ENCODE results near the gene IER2. TPM values are rescaled to one million over a fixed set of nuclear protein-coding genes. Genes with fewer than 3 reads are reported as not detected.

IER2 gene
- total RNA-seq, 1 experiment from 2014 or later = 247 TPM

DNA sequence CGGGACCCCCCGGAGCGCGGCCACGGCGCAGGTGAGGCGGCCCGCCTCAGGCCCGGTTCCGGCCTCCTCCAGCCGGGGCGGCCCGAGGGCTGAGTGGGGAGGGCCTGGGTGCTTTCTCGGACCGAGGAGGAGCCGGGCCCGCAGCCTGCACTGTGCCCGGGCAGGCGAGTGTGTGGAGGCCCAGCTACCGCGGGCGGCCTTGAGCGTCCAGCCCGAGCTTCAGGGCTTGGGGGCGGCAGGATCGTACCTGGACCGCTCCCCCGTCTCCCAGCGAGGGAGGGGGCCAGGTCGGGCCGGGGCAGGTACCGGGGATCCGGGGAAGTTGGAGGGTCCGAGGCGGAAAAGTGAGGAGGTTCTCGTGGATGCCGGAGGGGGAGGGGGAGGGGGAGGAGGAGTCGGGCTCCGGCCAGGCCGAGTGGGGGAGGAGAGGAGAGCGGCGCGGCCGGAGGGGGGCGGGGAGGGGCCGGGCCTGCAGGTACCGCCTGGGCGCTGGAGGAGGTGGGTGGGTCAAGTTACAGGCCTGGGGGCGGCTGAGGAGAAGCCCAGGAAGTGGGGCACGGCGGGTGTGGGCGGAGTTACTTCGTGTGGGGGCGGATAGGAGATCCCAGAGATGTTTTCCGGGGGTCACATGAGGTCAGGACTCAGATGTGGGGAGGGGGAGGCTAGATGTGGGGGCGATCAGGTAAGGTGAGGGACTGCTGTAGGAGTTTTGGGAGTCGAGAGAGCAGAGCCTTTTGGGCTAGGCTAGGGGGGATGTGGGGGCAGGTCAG is 31.6 kb upstream of the IER2 start:
- ChIA-PET CTCF (interaction anchor here (1.0 to 2.2 kb wide), 8 partner anchors 17 to 153 kb away, joined by 3 to 9 read pairs (median 4); no protein-coding TSS in a partner anchor), POLR2A (interaction anchor here (0.8 to 1.8 kb wide), 4 partner anchors 34 to 153 kb away, joined by 3 to 16 read pairs (median 5); no protein-coding TSS in a partner anchor)
- BruUV-seq (replicated peaks) = no TSS peak

DNA sequence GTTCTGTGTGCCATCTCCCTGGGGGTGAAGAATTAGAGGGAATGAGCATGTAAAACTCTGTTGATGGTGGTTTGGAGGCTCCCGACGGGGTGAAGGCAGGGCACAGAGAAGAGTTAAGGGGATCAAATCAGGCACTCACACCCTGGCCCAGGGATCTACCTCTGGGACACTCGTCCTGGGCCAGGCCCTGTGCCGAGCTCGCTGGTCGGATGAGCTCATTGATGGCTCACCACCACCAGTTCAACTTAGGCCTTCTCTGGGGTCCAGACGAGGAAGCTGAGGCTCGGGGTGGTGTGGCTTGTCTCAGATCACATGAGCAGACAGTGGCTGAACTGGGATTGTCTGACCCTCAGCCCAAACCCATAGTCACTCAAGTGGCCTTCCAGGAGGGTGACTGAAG is 30.6 kb upstream of the IER2 start:
- peak overlapping the region; percentile 89 for H3K4me2 ChIP-seq (ENCODE audit: low read length)
- H3K9ac ChIP-seq (ENCODE audit: low read length) = peak overlapping the region; percentile 99
- ChIA-PET CTCF (interaction anchor here (1.0 to 2.0 kb wide), 2 partner anchors 36 to 154 kb away, joined by 3 to 5 read pairs; no protein-coding TSS in a partner anchor), POLR2A (interaction anchor here (0.5 kb wide), 1 partner anchor 100 kb away, joined by 3 read pairs; no protein-coding TSS in a partner anchor), RAD21 (ENCODE audit: low non-redundant PET in 1 of 2, low total read pairs in 2 of 2, uncharacterized antibody in 2 of 2, unreplicated experiment in 2 of 2) (no interaction called here)
- H3K36me3 ChIP-seq (ENCODE audit: control insufficient read depth in 1 of 2, insufficient read depth in 2 of 2, low read length in 2 of 2) = peaks cover 9 to 30% of the 10 kb centered on the region in 2 experiments; a peak in 3 of 4 replicates
- H3K9me3 ChIP-seq (ENCODE audit: control insufficient read depth in 1 of 2, insufficient read depth in 1 of 2, low read depth in 1 of 2, low read length in 2 of 2) = no peaks in the 10 kb centered on the region
- peaks cover 89% of the 10 kb centered on the region for H3K79me2 ChIP-seq (ENCODE audit: insufficient read depth, low read length)
- H3K4me3 ChIP-seq (replicated peaks in 1 of 2; ENCODE audit: low read depth in 1 of 2, low read length in 2 of 2) = peak overlapping the region; percentile 93 to 95
- peaks cover 24% of the 10 kb centered on the region; the same call in 1 of the 2 replicates for H4K20me1 ChIP-seq (ENCODE audit: insufficient read depth)
- peaks cover 21 to 43% of the 10 kb centered on the region in 2 experiments; a peak in 3 of 4 replicates for H3K4me1 ChIP-seq (ENCODE audit: control insufficient read depth in 1 of 2, insufficient read depth in 2 of 2, low read length in 2 of 2)
- H3K9me2 ChIP-seq (ENCODE audit: insufficient read depth) = no peaks in the 10 kb centered on the region
- BruUV-seq (replicated peaks) = no TSS peak
- no peak for ATAC-seq
- peak overlapping the region; percentile 100 for H3K27ac ChIP-seq (ENCODE audit: low read depth, low read length)
- TF ChIP-seq EZH2phosphoT487 (IDR thresholded peaks at IDR 0.05; ENCODE audit: borderline replicate concordance) = no peak
- no peak for TF ChIP-seq EGR1 (IDR thresholded peaks at IDR 0.05; ENCODE audit: low read depth)
- TF ChIP-seq, protein P1, sequence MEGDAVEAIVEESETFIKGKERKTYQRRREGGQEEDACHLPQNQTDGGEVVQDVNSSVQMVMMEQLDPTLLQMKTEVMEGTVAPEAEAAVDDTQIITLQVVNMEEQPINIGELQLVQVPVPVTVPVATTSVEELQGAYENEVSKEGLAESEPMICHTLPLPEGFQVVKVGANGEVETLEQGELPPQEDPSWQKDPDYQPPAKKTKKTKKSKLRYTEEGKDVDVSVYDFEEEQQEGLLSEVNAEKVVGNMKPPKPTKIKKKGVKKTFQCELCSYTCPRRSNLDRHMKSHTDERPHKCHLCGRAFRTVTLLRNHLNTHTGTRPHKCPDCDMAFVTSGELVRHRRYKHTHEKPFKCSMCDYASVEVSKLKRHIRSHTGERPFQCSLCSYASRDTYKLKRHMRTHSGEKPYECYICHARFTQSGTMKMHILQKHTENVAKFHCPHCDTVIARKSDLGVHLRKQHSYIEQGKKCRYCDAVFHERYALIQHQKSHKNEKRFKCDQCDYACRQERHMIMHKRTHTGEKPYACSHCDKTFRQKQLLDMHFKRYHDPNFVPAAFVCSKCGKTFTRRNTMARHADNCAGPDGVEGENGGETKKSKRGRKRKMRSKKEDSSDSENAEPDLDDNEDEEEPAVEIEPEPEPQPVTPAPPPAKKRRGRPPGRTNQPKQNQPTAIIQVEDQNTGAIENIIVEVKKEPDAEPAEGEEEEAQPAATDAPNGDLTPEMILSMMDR (IDR thresholded peaks at IDR 0.05 in 2 of 3, conservative IDR thresholded peaks at IDR 0.05 in 1 of 3; ENCODE audit: borderline replicate concordance in 1 of 3, insufficient read depth in 1 of 3, low read depth in 2 of 3, low read length in 2 of 3) = no peak
- TF ChIP-seq POLR2AphosphoS5 (IDR thresholded peaks at IDR 0.05; ENCODE audit: low read depth, low read length) = no peak
- TF ChIP-seq TCF7L2 (IDR thresholded peaks at IDR 0.05; ENCODE audit: borderline replicate concordance, extremely low read depth, insufficient read depth, insufficient read length) = no peak
- TF ChIP-seq CBX3 (IDR thresholded peaks at IDR 0.05; ENCODE audit: low read depth) = no peak
- intact Hi-C loops (cut with micrococcal nuclease) = loop anchor here (5.0 kb wide), 1 partner anchor 143 kb away; no protein-coding TSS in a partner anchor
- H2AFZ ChIP-seq (ENCODE audit: low read depth, low read length, poor library complexity, severe bottlenecking) = no peak overlapping the region
- H3K27me3 ChIP-seq (ENCODE audit: insufficient read depth, low read length) = no peaks in the 10 kb centered on the region
- DNase-seq (ENCODE audit: low read depth, low spot score) = no peak

More for the DNA sequence above, 31.6 kb upstream of the IER2 start:
- peaks cover 21 to 43% of the 10 kb centered on the region in 2 experiments; a peak in 3 of 4 replicates for H3K4me1 ChIP-seq (ENCODE audit: control insufficient read depth in 1 of 2, insufficient read depth in 2 of 2, low read length in 2 of 2)
- H3K27me3 ChIP-seq (ENCODE audit: insufficient read depth, low read length) = no peaks in the 10 kb centered on the region
- H3K4me3 ChIP-seq (replicated peaks in 1 of 2; ENCODE audit: low read depth in 1 of 2, low read length in 2 of 2) = peak overlapping the region; percentile 93 to 95
- peaks cover 87% of the 10 kb centered on the region for H3K79me2 ChIP-seq (ENCODE audit: insufficient read depth, low read length)
- ATAC-seq = peak; percentile 56
- H3K9ac ChIP-seq (ENCODE audit: low read length) = peak overlapping the region; percentile 99
- peak overlapping the region; percentile 89 for H3K4me2 ChIP-seq (ENCODE audit: low read length)
- H3K36me3 ChIP-seq (ENCODE audit: control insufficient read depth in 1 of 2, insufficient read depth in 2 of 2, low read length in 2 of 2) = peaks cover 9 to 33% of the 10 kb centered on the region in 2 experiments; a peak in 3 of 4 replicates
- peaks cover 24% of the 10 kb centered on the region; the same call in 1 of the 2 replicates for H4K20me1 ChIP-seq (ENCODE audit: insufficient read depth)
- H3K27ac ChIP-seq (ENCODE audit: low read depth, low read length) = peak overlapping the region; percentile 100
- intact Hi-C loops (cut with micrococcal nuclease) = loop anchor here (5.0 kb wide), 1 partner anchor 144 kb away; no protein-coding TSS in a partner anchor
- no peaks in the 10 kb centered on the region for H3K9me3 ChIP-seq (ENCODE audit: control insufficient read depth in 1 of 2, insufficient read depth in 1 of 2, low read depth in 1 of 2, low read length in 2 of 2)
- TF ChIP-seq EZH2 (IDR thresholded peaks at IDR 0.05) (no peak), EGR1 (IDR thresholded peaks at IDR 0.05; ENCODE audit: low read depth) (peak; percentile 91), ZFX (IDR thresholded peaks at IDR 0.05) (peak; percentile 96; the same call in 1 of the 2 replicates), SIN3A (IDR thresholded peaks at IDR 0.05; ENCODE audit: low read depth) (no peak), ZNF274 (IDR thresholded peaks at IDR 0.05; ENCODE audit: low read depth, low read length) (no peak)
- H2AFZ ChIP-seq (ENCODE audit: low read depth, low read length, poor library complexity, severe bottlenecking) = no peak overlapping the region
- DNase-seq (ENCODE audit: low read depth, low spot score) = no peak
- RAD21 ChIA-PET (ENCODE audit: low non-redundant PET in 1 of 2, low total read pairs in 2 of 2, uncharacterized antibody in 2 of 2, unreplicated experiment in 2 of 2) = interaction anchor here in 1 of 2 experiments (0.8 kb wide), 1 partner anchor 27 kb away, joined by 6 read pairs; no protein-coding TSS in a partner anchor
- H3K9me2 ChIP-seq (ENCODE audit: insufficient read depth) = no peaks in the 10 kb centered on the region

All from HCT116 (cell line).